ENCODE measurements around the gene PEG3. TPM values are rescaled to one million over a fixed set of nuclear protein-coding genes. Genes with fewer than 3 reads are reported as not detected.

The PEG3 gene
- total RNA-seq, 6 experiments from 2014 or later = not detected

DNA sequence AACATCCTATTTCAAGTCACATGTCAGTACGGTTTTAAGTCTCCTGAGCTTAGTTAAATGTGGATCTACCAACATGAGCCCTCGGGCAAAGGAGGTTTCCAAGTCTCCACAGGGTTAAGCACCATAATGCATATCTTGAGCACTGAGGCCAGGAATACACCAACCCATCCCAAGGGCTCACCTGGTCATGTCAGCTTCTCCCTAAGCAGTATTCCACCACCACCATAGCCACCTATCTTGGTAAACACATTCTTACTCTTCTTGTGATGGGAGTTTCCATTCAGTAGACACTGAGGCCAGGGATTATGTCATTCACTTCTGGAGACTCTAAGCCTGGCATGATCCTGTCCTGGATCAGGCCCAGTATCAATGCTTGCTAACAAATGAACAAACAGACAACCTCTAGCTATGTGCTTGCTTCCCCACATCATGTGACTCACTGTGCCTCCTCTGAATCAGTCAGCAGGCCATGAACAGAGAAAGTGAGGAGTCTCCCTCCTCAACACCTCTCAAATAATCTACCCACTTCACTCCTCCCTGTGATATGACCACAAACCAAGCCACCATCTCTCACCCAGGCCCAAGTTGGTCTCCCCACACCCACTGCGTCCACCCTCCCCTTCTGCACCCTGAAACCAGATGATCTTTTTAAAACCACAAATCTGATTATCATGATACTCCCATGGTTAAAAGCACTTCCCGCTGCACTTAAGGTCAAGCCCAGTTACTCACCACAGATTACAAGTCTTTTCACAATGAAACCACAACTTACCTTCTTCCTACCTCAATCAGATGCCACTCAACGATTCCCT, 5.8 kb downstream of the PEG3 start:
- Mint-ChIP-seq H3K4me1 (ENCODE audit: low read depth) (no peaks in the 10 kb centered on the region), H3K27ac (no peak overlapping the region), H3K9me3 (peaks cover 63% of the 10 kb centered on the region), H3K27me3 (ENCODE audit: insufficient read depth) (no peaks in the 10 kb centered on the region; the same call in 1 of the 2 replicates), H3K4me3 (no peak overlapping the region), H3K36me3 (ENCODE audit: low read depth) (peaks cover 4% of the 10 kb centered on the region; the same call in 1 of the 2 replicates)
- TF ChIP-seq, protein P1, sequence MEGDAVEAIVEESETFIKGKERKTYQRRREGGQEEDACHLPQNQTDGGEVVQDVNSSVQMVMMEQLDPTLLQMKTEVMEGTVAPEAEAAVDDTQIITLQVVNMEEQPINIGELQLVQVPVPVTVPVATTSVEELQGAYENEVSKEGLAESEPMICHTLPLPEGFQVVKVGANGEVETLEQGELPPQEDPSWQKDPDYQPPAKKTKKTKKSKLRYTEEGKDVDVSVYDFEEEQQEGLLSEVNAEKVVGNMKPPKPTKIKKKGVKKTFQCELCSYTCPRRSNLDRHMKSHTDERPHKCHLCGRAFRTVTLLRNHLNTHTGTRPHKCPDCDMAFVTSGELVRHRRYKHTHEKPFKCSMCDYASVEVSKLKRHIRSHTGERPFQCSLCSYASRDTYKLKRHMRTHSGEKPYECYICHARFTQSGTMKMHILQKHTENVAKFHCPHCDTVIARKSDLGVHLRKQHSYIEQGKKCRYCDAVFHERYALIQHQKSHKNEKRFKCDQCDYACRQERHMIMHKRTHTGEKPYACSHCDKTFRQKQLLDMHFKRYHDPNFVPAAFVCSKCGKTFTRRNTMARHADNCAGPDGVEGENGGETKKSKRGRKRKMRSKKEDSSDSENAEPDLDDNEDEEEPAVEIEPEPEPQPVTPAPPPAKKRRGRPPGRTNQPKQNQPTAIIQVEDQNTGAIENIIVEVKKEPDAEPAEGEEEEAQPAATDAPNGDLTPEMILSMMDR (IDR thresholded peaks at IDR 0.05) = no peak
- DNase-seq = no peak

DNA sequence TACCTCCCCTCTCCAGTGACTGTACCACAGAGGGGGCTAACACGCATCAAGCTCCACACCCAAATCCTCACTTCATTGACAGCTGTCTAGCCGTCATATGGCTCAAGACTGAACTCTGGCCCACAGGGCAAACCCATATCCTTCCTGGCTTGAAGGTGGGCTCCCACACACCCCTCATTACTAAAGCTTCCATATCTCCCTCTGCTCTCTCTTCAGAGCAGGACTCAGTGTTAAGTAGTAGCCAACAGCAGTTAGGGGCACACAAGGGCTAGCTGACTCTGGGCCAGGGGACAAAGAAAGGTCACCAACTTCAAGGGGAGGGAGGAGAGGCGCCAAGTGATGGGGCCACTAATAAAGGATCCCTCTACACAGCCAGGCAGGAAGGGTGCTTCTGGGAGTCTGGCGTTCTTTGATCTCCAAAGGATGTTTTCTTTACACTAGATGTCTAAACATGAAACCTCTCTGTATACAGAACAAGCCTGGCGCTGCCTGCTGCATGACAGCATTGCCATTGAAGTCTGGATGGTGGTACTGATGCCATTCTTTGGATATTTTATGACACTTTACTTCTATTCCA, 8.1 kb downstream of the PEG3 start:
- no peak for DNase-seq
- H3K36me3 Mint-ChIP-seq (ENCODE audit: low read depth) = no peaks in the 10 kb centered on the region; the same call in 1 of the 2 replicates
- peaks cover 59% of the 10 kb centered on the region for H3K9me3 Mint-ChIP-seq
- no peaks in the 10 kb centered on the region; the same call in 1 of the 2 replicates for H3K27me3 Mint-ChIP-seq (ENCODE audit: insufficient read depth)
- no peak overlapping the region for H3K4me3 Mint-ChIP-seq
- no peak overlapping the region for H3K27ac Mint-ChIP-seq
- TF ChIP-seq, protein P1 (IDR thresholded peaks at IDR 0.05) = no peak
- H3K4me1 Mint-ChIP-seq (ENCODE audit: low read depth) = no peaks in the 10 kb centered on the region

DNA sequence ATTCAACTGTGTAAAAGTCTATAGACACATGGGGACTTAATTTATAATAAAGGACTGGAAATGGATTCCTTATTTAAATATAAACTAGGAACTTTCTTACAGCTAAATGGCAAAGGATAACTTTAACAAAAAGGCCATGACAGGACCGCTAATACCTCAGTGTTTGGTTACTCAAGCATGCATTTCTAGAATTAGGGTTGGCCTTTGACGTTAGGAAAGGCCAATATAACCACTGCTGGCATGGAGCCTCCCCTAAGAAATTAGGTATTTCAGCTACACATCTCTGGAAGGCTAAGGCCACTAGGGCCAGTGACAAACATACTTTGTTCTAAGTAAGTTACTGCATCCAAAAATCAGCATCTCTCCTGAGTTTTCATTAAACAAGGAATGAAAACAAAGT, 9.3 kb downstream of the PEG3 start:
- H3K4me1 Mint-ChIP-seq (ENCODE audit: low read depth) = no peaks in the 10 kb centered on the region
- TF ChIP-seq, protein P1 (IDR thresholded peaks at IDR 0.05) = no peak
- no peaks in the 10 kb centered on the region for H3K36me3 Mint-ChIP-seq (ENCODE audit: low read depth)

DNA sequence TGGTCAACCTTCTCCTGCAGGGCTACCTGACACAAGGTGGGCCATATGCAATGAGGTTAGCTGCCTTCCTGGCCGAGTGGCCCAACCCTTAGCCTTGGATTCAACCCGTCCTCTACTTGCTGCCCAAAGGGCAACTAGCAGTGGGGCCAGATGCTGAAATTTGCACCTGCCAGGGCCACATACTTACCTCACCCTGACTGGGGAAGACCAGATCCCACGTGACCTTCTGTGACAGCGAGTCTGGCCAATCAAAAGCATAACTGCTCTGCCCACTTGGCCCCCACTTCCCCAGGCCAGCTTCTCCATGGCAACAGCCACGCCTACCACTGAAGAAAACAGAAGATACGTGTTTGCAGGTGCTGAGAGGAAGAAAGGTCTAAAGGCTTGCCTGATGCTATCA, 10.9 kb downstream of the PEG3 start:
- DNase-seq = no peak
- H3K9me3 Mint-ChIP-seq = peaks cover 40% of the 10 kb centered on the region
- H3K27ac Mint-ChIP-seq = no peak overlapping the region
- no peaks in the 10 kb centered on the region; the same call in 1 of the 2 replicates for H3K27me3 Mint-ChIP-seq (ENCODE audit: insufficient read depth)
- no peaks in the 10 kb centered on the region for H3K36me3 Mint-ChIP-seq (ENCODE audit: low read depth)
- H3K4me1 Mint-ChIP-seq (ENCODE audit: low read depth) = no peaks in the 10 kb centered on the region
- TF ChIP-seq, protein P1 (IDR thresholded peaks at IDR 0.05) = no peak
- H3K4me3 Mint-ChIP-seq = no peak overlapping the region

More for the DNA sequence above, 9.3 kb downstream of the PEG3 start:
- no peak overlapping the region for H3K4me3 Mint-ChIP-seq
- H3K27me3 Mint-ChIP-seq (ENCODE audit: insufficient read depth) = no peaks in the 10 kb centered on the region; the same call in 1 of the 2 replicates
- H3K9me3 Mint-ChIP-seq = peaks cover 51% of the 10 kb centered on the region
- no peak for DNase-seq
- H3K27ac Mint-ChIP-seq = no peak overlapping the region

DNA sequence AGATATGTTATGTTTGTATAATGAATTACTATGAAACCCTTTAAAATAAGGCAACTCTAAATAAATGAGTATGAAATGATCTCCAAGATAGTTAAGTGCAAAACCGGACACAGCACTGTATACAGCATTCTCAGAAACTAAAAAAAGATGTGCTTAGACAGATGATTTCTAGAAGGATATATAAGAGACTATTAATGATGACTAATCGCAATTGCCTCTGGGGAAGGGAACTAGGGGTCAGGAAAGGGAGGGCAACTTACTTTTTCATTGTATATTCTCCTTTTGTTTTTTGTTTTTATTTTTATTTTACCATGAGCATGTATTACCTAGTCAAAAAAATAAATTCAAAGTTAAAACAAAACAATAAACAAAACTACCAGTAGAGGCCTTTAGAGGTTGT, 12.8 kb downstream of the PEG3 start:
- Mint-ChIP-seq H3K4me3 (no peak overlapping the region), H3K4me1 (ENCODE audit: low read depth) (no peaks in the 10 kb centered on the region), H3K27ac (no peak overlapping the region), H3K27me3 (ENCODE audit: insufficient read depth) (no peaks in the 10 kb centered on the region; the same call in 1 of the 2 replicates), H3K36me3 (ENCODE audit: low read depth) (peaks cover 4% of the 10 kb centered on the region; the same call in 1 of the 2 replicates), H3K9me3 (peaks cover 46% of the 10 kb centered on the region)
- no peak for DNase-seq
- TF ChIP-seq, protein P1 (IDR thresholded peaks at IDR 0.05) = no peak

Data from HFFc6 (cell line).